RPMI7951 (cell line): ENCODE results near the gene BTG3. TPM values are rescaled to one million over a fixed set of nuclear protein-coding genes. Genes with fewer than 3 reads are reported as not detected.

Experiments
- DNase-seq: peaks from one replicate; pipeline ENCODE4 v3.0.0-alpha.2; 2012; ENCODE audit warnings: low read depth
- total RNA-seq: library from RNA; depleted of rRNA; stranded (reverse); fragments of >200 nt; shearing (Covaris generic); gene quantifications from 2 replicates; pipeline ENCODE4 v1.2.3, GENCODE V29; 2014

Gene BTG3
- total RNA-seq, 1 experiment from 2014 or later, result 67.3 TPM

- peak; percentile 58 for DNase-seq
Observed at GRCh38 chr21:17585875-17586450, 26.7 kb downstream of the BTG3 start.

- DNase-seq, result no peak
Observed at GRCh38 chr21:17583898-17584297, 28.8 kb downstream of the BTG3 start.

- no peak for DNase-seq
Observed at GRCh38 chr21:17580319-17580718, 32.4 kb downstream of the BTG3 start.

- DNase-seq, result no peak
Observed at GRCh38 chr21:17578876-17579275, 33.8 kb downstream of the BTG3 start.

GRCh38 chr21:17578162-17578561, 34.5 kb downstream of the BTG3 start:
- no peak for DNase-seq

- no peak for DNase-seq
Observed at GRCh38 chr21:17577701-17578100, 35.0 kb downstream of the BTG3 start.

- DNase-seq, result peak; percentile 17
Observed at GRCh38 chr21:17576080-17576835, 36.4 kb downstream of the BTG3 start.

GRCh38 chr21:17575076-17575475, 37.6 kb downstream of the BTG3 start:
- no peak for DNase-seq

- no peak for DNase-seq
Observed at GRCh38 chr21:17572431-17572830, 40.3 kb downstream of the BTG3 start.

- DNase-seq, result no peak
Observed at GRCh38 chr21:17570786-17571185, 41.9 kb downstream of the BTG3 start.

GRCh38 chr21:17560377-17561025, 52.2 kb downstream of the BTG3 start:
- DNase-seq, result no peak

GRCh38 chr21:17554679-17555465, 57.8 kb downstream of the BTG3 start:
- DNase-seq, result peak; percentile 49

- DNase-seq, result no peak
Observed at GRCh38 chr21:17554120-17554519, 58.6 kb downstream of the BTG3 start.

- no peak for DNase-seq
Observed at GRCh38 chr21:17552410-17552809, 60.3 kb downstream of the BTG3 start.

- peak; percentile 12 for DNase-seq
Observed at GRCh38 chr21:17550671-17551308, 61.9 kb downstream of the BTG3 start.

GRCh38 chr21:17548262-17548661, 64.4 kb downstream of the BTG3 start:
- peak; percentile 20 for DNase-seq

GRCh38 chr21:17545007-17545406, 67.7 kb downstream of the BTG3 start:
- no peak for DNase-seq
